GM18519 (cell line): ENCODE measurements around the gene KCNQ1.

Source experiments
- ATAC-seq: cut with Tn5 transposase; IDR thresholded peaks from one replicate; pipeline ENCODE4 v1.9.1; 2021; ENCODE audit warnings: mild to moderate bottlenecking, moderate library complexity; ENCODE audit not compliant: unreplicated experiment, low FRiP score

The KCNQ1 gene

GRCh38 chr11:2586087-2586792 lies 141.4 kb downstream of the KCNQ1 start:
- no peak for ATAC-seq

- ATAC-seq, result no peak
Observed at GRCh38 chr11:2586793-2587131, 142.0 kb downstream of the KCNQ1 start.

- ATAC-seq, result no peak
Observed at GRCh38 chr11:2587132-2587930, 142.5 kb downstream of the KCNQ1 start.

GRCh38 chr11:2587976-2588748 lies 143.4 kb downstream of the KCNQ1 start:
- ATAC-seq, result no peak

- no peak for ATAC-seq
Observed at GRCh38 chr11:2588809-2589537, 144.2 kb downstream of the KCNQ1 start.

GRCh38 chr11:2589538-2589934 lies 144.7 kb downstream of the KCNQ1 start:
- ATAC-seq, result no peak

GRCh38 chr11:2590131-2590964 lies 145.5 kb downstream of the KCNQ1 start:
- ATAC-seq, result no peak

- ATAC-seq, result no peak
Observed at GRCh38 chr11:2590965-2591754, 146.4 kb downstream of the KCNQ1 start.

- no peak for ATAC-seq
Observed at GRCh38 chr11:2591805-2592204, 147.0 kb downstream of the KCNQ1 start.

- no peak for ATAC-seq
Observed at GRCh38 chr11:2592559-2593392, 148.0 kb downstream of the KCNQ1 start.

GRCh38 chr11:2593393-2593950 lies 148.7 kb downstream of the KCNQ1 start:
- ATAC-seq, result no peak

- no peak for ATAC-seq
Observed at GRCh38 chr11:2594267-2594666, 149.5 kb downstream of the KCNQ1 start.

GRCh38 chr11:2595204-2595603 lies 150.4 kb downstream of the KCNQ1 start:
- no peak for ATAC-seq

- no peak for ATAC-seq
Observed at GRCh38 chr11:2599561-2600189, 154.9 kb downstream of the KCNQ1 start.

- ATAC-seq, result no peak
Observed at GRCh38 chr11:2609345-2609744, 164.5 kb downstream of the KCNQ1 start.

- ATAC-seq, result no peak
Observed at GRCh38 chr11:2612884-2613571, 168.2 kb downstream of the KCNQ1 start.

- ATAC-seq, result no peak
Observed at GRCh38 chr11:2621894-2622293, 177.1 kb downstream of the KCNQ1 start.
